Gastroesophageal sphincter (tissue), 3 donors: ENCODE measurements around the gene DAG1.

Experiments
- CTCF ChIP-seq, 4 experiments: fragments of 200-600 bp in 2 of 4; fragments of 450-650 bp in 2 of 4; sonication (generic) in 1 of 4; IDR thresholded peaks; one replicate each; pipeline ENCODE4 v1.5.1; 2017 to 2019; ENCODE audit warnings: antibody characterized with exemption in 4 of 4, mild to moderate bottlenecking in 2 of 4, moderate library complexity in 2 of 4
- EP300 ChIP-seq: sonication (generic); formaldehyde crosslinking; IDR thresholded peaks from one replicate; pipeline ENCODE4 v1.6.1; 2017; ENCODE audit warnings: antibody characterized with exemption, mild to moderate bottlenecking
- POLR2AphosphoS5 ChIP-seq: sonication (generic); formaldehyde crosslinking; IDR thresholded peaks from one replicate; pipeline ENCODE4 v1.6.1; 2017; ENCODE audit warnings: antibody characterized with exemption

- no peak for TF ChIP-seq CTCF (IDR thresholded peaks at IDR 0.05)
- no peak for TF ChIP-seq POLR2AphosphoS5
- no peak for TF ChIP-seq EP300
These were observed 42.8 kb downstream of the DAG1 start for GRCh38 chr3:49512781-49513355.
